ENCODE results near the gene MLLT3. TPM values are rescaled to one million over a fixed set of nuclear protein-coding genes. Genes with fewer than 3 reads are reported as not detected.

MLLT3 gene
- total and polyA plus RNA-seq, 2 of the 8 experiments (the other 6 are each of a cell fraction or from before 2014, with no cell fraction given), result 5.9 to 9.6 TPM

- TF ChIP-seq PHF8 (conservative IDR thresholded peaks at IDR 0.05; ENCODE audit: low read depth, low read length) (no peak), CBX5 (IDR thresholded peaks at IDR 0.05; ENCODE audit: low read depth, low read length) (no peak), TAF1 (IDR thresholded peaks at IDR 0.05; ENCODE audit: low read depth, low read length) (no peak), CHD1 (IDR thresholded peaks at IDR 0.05; ENCODE audit: low read depth, low read length) (no peak), TEAD4 (IDR thresholded peaks at IDR 0.05; ENCODE audit: low read depth, low read length) (no peak), RFX5 (IDR thresholded peaks at IDR 0.05; ENCODE audit: borderline replicate concordance, low read depth, low read length) (no peak)
Measured at GRCh38 chr9:20512636-20513035, 109.7 kb downstream of the MLLT3 start (continued).

All from H1 (cell line).